Stimulated activated CD4-positive, alpha-beta T cell treated with anti-CD3 and anti-CD28 coated beads, Interleukin-4, amount 100 ng/mL, for 1 hour (primary cell): Measurements from ENCODE around the gene TLX3.

ENCODE experiments used
- DNase-seq: peaks from one replicate; pipeline ENCODE4 v3.0.0-alpha.2; 2020

The TLX3 gene

DNA sequence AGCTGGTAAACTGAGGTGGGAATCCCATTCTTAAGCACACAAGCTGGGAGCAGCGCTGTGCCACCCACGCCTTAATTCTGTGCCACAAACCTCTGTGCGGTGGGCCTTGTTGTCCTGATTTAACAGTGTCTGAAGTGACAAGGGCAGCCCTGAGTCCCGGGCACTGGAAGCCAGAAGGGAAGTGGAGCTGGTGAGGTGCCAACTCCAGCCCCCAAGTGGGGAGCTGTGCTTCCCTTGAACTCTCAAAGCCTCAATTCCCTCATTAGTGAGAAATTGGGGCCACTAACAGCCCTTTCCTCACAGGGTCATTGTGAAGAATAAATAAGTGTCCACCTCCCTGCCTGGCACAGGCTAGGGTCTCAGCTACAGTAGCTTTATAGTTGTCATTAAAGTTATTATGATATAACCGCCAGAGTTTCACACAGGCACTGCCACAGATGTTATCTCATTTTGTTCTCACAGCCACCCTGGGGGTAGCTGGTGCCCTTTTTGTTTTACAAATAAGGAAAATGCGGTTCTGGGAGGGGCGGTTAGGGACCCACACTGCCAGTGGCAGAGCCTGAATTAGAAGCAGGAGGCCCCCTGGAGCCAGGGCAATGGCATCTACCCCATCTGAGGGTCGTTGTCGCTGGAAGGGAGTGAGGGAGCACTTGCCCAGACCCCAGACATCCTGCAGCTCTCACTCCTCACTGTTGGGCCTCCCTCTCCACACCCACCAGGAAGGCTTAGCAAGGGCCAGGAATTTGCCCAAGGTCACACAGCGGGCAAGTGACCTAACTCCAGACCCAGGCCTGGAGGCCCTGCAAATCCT is 2.1 kb upstream of the TLX3 start:
- DNase-seq, result no peak

DNA sequence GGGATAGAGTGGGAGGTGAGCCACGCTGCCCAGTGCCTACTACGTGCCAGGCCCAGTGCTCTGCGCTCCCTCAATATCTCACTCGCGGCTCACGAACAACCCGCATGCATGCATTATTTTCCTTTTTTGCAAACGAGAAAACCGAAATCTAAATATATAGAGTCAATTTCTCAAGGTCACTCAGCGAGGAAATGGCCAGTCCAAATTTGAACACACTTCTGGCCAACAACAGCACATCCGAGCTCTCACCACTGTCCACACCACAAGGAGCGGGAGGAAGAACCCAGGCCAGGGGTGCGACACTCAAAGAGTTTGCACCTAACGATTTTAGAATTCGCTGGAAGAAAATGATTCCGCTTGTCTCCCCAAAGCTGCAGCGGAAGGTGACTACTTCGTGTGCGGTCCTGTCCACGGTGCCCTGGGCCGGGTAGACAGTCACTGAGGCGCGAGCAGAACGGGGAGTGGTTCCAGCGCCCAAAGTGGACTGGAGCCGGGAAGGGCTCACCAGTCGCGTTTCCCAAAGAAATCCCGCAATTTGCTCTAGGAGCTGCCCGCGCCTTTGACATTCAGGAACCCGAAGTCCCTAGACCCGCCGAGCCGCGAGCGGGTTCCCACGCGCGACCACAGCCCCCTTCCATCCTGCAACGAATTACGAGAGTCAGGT is 1.1 kb upstream of the TLX3 start:
- DNase-seq, result no peak

DNA sequence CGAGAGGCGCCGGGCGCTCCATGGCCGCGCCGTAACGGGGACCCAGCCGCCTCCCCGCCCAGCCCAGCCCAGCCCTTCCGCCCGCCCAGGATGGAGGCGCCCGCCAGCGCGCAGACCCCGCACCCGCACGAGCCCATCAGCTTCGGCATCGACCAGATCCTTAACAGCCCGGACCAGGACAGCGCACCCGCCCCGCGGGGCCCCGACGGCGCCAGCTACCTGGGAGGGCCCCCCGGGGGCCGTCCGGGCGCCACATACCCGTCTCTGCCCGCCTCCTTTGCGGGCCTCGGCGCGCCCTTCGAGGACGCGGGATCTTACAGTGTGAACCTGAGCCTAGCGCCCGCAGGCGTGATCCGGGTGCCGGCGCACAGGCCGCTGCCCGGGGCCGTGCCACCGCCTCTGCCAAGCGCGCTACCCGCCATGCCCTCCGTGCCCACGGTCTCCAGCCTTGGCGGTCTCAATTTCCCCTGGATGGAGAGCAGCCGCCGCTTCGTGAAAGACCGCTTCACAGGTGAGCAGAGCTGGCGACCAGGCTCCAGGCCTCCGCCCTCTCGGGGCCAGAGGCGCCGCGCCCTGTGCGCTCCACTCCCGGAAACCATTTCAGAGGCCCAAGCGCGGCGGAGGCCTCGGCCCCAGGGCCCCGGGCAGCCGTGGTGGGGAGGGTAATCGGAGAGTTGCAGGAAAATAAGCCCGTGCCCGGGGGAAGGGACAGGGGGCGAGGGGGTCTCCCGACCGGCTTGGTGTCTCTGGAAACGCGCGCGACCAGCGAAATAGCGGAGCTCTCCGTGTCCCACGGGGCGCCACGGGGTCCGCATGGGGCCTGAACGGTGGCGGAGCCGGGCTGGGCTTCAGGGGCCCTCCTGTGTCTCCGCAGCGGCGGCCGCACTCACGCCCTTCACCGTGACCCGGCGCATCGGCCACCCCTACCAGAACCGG is 496 bp downstream of the TLX3 start:
- no peak for DNase-seq

DNA sequence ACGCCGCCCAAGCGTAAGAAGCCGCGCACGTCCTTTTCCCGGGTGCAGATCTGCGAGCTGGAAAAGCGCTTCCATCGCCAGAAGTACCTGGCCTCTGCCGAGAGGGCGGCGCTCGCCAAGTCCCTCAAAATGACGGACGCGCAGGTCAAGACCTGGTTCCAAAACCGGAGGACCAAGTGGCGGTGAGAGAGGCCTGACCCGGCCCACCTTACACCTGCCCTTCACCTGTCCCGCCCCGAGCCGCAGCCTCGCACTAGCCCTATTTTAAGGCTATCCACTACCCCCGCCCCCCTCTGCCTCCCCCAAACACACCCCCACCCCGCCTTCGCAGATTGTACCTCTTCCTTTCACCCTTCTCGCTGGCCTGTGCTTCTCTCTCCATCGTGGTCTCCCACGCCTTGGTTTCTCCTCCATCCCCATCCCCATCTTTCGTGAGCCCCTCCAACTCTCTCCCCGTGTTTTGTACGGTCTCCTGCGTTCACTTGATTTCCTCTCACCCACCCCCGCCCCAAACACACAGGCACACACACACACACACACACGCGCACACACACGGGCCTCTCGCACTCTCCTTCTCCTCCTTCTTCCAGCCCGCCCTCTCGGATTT is 1.3 kb downstream of the TLX3 start:
- DNase-seq, result no peak

DNA sequence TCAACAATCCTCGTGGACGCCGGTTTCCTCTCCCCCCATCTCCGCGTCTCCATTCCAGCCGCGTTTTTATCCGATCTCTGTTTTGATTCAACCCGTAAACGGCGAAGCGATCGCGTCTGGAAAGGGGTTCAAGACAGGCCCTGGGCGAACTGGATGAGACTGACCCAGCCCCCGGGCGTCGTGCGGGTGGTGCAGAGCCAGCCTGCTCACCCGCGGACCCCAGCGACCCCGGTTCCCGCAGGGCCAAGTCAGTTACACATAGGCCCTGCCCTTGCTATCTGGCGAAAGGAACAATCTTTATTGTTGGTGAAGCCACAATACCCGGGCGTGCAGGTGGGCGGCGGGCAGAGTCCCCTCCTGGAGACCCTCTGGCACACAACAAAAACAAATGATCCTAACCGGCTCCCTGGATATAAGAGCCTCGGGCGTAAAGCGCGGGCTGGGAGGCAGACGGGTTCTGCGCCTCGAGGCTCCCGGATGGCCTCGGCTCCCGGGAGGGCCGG is 1.8 kb downstream of the TLX3 start:
- no peak for DNase-seq

DNA sequence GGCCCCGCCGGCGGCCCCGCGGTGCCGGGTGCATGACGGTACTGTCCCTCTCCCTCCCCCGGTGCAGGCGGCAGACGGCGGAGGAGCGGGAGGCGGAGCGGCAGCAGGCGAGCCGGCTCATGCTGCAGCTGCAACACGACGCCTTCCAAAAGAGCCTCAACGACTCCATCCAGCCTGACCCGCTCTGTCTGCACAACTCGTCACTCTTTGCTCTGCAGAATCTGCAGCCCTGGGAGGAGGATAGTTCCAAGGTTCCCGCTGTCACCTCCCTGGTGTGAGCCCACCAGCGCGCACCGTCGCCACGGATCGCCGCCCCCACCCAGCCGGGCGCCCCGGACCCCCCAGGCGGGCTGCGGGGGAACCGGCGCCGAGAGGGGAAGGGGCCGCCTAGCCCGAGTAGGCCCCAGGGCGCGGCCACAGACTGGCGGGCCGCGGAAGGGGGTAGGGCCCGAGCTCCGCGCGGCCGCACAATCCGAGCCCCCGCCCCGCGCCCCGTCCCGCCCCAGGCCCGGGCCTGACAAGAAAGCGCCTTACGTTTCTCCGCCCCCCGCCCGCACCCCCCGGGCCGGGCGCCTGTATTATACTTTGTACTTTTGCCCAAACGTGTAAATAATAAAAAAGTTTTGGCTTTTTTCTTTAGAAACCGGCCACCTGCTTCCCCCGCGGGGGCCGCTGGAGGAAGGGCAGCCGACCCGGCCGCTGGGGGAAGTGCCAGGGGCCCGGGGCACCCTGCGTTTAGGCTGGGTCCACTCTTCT is 2.5 kb downstream of the TLX3 start:
- no peak for DNase-seq

DNA sequence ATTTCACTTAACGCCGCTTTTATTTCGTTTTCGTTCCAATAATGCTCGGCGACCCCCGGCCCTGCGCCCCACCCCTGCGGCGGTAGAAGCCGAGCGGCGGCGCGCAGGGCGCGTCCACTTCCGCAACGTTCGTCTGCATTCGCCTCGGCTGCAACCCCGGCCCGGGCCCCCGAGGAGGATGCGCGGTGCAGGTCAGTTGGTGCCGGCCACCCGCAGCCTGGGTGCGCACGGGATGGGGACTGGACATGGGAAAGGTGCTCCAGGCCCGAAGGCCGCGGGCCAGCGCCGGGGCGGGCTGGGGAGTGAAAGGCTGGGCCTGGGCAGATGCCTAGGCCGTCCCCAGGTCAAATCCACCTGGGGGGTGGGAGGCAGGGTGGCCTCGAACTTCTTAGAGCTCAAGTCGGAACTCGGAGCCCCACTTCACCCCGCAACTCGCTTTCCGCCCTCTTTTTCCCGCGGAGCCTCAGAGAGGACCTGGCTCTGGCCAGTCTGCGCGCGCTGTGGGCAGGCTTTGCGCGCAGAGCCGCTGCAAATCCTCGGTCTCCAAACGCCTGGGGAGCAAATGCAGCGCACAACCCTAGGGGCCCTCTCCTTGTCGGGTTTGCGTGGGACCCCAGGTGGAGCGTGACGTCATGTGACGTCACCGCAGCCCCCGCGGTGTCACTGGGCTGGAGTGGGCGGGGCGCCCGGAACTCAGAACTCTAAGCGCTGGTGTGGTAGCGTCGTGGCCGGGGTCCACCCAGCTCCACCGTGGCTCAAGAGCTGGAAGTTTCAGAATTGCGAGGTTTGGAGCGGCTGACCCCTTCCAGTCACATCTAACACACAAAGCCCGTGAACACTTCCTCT is 3.3 kb downstream of the TLX3 start:
- DNase-seq, result no peak

DNA sequence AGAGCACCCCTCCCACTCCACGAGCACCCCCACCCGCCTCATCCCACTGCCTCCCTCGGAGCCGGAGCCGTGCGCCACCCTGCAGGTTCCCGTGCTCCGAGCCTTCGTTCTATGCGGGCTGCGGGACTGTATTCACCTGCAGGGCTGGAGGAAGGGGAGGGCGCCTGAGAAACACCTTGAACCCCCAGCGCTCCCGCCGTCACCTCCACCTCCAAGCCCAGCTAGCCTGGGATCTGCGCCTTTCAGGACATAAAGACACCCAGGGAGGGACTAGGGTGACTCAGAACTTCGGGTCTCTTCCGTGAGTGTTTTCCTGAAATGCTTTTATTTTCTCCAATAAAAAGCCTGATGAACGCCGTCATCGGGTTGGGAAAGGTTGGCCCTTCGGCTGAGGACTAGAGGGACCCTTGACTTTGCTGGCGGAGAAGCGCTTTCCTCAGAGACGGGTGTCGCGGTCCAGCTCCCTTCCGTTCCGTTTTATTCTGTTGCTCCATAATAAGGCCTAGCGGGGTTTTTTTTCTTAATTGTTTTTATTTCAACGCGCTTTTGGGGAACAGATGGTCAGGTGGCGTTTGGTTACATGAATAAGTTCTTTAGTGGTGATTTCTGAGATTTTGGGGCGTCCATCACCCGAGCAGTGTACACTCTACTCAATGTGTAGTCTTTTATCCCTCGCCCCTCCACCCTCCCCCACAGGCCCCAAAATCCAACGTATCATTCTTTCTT is 4.6 kb downstream of the TLX3 start:
- no peak for DNase-seq

DNA sequence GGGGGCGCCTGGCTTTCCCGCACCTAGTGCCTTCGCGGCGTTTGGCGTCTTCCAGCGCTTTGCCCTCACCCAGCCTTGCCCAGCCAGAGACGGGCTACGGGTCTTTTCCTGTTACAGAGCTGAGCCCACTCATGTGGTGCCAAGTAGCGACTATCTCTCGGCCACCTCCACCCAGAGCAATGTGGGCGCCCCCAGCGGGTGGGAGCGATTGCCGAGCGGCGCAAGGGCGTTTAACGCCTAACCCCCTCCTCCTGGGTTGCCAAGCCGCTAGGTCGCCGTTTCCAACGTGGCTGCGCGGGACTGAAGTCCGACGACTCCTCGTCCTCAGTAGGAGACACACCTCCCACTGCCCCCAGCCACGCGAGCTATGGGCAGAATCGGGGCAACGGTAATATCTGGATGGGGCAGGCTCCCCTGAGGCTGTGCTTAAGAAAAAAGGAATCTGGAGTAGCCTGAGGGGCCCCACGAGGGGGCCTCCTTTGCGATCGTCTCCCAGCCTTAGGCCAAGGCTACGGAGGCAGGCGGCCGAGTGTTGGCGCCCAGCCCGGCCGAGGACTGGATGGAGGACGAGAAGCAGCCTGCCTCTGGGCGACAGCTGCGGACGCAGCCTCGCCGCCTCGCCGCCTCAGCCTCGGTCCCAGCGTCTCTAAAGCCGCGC is 5.8 kb downstream of the TLX3 start:
- no peak for DNase-seq

DNA sequence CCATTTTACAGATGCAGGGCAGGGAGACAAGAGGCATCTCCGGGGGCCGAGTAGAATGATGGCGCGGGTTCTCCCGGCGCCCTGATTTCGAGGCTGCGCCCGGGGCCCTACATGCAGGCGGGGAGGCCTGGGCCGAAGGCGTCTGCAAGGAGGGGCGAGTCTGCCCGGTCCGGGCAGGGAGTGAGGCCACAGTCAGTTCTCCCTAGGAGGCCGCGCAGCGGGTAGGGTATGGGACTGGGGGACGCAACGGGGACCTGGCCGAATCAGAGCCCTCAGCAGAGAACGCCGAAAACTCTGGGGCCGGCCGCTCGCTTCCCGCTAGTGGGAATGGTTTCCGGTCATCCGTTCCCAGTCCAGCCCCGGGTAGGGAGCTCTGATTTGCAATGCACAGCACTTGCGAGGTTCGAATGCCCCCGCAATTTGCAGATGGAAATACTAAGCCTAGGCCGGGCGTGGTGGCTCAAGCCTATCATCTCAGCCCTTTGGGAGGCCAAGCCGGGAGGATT is 6.4 kb downstream of the TLX3 start:
- no peak for DNase-seq

DNA sequence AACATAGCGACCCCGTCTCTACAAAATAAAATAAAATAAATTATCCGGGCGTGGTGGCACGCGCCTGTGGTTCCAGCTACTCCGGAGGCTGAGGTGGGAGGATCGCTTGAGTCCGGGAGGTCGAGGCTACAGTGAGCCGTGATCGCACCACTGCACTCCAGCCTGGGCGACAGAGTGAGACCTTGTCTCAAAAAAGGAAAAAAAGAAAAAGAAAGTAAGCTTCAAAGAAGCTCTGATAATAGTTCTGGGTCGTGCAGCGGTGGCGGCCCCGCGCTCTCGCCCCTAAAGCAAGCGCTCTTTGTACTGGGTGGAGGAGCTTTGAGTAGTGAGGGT is 6.8 kb downstream of the TLX3 start:
- DNase-seq, result no peak

DNA sequence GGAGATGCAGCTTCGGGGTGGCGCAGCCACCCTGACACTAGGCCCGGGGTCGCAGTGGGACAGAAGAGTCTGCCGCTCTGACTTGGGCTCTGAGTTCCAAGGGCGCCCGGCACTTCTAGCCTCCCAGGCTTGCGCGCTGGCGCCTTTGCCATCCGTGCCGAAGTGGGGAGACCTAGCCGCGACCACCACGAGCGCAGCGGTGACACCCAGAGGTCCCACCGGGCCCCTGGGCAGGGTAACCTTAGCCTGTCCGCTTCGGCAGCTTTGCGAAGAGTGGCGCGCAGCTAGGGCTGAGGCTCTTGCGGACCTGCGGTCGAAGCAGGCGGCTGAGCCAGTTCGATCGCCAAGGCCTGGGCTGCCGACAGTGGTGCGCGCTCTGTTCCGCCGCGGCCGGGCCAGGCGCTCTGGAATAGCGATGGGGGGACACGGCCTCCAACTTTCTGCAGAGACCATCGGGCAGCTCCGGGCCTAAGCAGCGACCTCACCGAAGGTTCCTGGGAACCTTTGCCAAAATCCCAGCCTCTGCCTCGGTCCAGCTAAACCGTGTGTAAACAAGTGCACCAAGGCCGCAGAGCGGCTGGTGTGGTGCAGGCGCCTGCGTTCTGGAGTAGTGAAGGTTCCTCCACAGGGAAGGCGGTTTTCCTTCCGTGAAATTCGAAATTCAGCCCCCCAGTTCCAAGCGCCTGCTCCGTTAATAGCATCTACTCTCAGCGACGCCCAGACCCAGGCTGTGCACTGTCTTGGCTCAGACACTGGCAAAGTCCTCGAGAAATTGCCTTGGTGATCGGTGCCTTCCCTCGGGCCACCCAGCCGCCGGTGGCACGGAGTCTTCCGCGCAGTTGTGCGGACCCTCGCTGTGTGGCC is 7.4 kb downstream of the TLX3 start:
- DNase-seq, result no peak

DNA sequence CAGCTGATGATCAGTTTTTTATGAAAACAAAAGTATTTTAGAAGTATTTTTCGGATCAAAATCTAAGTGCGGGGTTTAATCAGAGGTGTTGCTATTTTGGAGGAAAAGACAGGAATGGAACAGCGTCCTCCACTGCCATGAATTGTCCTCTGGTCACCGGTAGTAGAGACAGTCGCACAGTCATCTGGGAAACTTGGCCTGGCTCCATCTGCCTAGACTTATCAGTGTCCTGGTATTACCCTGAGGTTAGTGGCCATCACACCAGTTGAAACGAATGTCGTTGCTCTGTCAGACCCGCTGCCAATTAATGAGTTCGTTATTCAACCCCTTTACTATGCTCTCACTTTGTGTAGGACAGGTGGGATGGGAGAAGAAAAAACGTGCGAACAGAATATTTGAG is 8.2 kb downstream of the TLX3 start:
- DNase-seq, result no peak

DNA sequence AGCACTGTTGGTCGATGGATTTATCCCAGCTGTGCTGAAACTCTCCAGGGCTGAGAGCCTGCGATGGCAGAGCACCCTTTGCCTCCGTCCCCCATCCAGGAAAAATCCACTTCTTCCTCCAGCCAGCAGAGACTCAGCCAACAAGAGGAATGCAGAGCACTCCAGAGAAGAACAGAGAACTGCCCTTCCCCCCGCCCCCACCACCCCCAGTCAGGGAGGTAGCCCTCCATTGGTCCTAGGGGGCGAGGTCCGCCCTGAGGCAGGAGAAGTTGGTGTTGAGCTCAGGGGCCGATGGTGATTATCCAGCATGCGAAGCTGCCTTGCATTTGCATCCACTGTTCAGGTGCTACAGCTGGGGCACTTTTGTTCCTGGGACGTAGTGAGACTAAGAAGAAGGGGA is 9.0 kb downstream of the TLX3 start:
- DNase-seq, result no peak

DNA sequence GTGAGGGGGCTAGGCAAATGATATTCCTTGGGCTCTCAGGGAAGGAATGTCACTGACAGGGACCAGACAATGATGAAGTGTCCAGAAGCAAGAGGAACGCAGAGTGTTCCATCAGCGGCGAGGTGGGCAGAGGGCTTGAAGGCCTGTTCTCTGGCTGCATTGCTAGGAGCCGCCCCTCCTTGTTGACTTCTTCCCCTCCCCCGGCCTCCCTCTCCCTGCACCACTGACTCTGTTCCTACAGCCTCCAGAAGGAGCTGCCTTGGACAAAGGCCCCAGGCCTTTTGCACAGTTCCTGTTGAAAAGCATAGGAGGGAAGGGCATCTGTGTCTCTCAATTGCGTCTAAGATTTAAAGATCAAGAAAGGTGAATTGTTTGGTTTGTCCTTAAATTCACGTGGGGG is 12.4 kb downstream of the TLX3 start:
- DNase-seq, result no peak

DNA sequence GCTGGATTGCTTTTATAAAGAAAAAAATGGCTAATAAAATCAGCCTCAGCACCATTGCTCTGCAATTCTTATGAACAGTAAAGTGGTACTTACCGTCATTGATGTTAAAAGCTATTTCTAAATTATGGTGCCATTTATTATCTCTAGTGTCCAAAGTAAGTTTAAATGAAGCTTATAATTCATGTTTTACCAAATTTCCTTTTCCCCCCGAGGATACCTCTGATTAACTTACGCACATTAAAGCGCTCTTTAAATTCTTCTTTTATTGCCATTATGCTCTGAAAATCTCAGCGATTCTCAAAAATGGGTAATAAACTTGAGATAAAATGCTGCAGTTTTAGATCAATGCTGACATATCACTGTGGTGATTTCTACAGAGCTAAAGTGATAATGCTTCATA is 13.5 kb downstream of the TLX3 start:
- no peak for DNase-seq

DNA sequence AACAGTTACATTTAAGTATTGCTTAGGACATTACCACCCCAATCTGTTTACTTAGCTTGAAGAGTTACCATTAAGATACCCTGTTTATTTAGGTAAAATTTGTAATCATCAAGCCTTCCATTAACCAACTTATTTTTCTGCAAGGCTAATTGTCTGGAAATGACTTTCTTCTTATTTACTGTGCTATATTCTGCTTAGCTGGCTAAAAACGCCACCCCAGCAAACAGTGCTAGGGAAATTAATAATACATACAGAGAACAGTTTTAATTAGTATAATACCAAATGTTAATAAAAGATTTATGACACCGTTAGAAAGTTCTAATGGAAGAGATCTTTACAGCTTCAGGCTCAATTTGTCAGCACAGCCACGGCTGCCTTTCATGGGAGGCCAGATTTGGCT is 14.0 kb downstream of the TLX3 start:
- no peak for DNase-seq

DNA sequence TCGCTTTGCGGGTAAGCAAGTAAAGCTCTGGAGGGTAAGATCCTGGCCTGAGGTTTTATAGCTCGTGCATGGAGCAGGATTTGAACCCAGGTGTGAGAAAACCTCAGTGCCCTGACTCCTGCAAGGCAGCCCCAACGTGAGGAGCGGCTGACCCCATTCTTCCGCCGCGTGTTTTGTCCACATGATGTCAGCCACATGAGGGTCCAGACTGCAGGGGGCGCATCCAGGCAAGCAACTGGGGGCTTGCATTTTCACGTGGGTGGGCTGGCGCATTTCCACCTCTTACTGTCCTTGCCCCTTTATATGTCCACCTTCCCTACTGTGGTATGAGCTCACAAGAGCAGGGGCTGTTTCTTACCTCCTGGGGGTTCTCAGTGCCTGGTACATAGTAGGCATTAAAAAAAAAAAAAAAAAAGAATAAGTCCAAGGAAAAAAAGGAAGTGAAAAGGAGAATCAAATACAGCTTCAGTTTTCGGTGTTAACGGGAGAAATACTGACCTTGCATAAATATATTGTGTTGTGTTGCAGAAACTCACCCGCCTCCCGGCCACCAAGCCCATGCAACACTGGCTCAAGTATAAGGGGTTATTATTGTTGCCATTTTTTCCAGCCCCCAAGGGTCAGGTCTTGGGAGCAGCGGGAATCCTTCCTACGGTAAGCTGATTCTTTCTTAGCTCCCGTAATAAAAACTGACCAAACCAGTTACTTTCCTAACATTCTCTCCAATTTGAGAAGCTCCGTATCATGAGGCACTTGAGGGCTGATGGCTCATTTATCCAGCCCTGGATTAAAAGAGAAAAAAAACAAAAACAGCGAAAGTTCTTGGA is 15.0 kb downstream of the TLX3 start:
- DNase-seq, result no peak
